Testis (tissue), 2 donors: Measurements from ENCODE around the gene GJA3.

Experiments
- POLR2A ChIP-seq: fragments of 450-650 bp; IDR thresholded peaks from one replicate; pipeline ENCODE4 v1.6.1; 2017; ENCODE audit warnings: antibody characterized with exemption, mild to moderate bottlenecking, moderate library complexity
- TF ChIP-seq, protein P1 (sequence below), 3 experiments: fragments of 450-650 bp in 2 of 3; fragments of 200-600 bp in 1 of 3; sonication (generic) in 1 of 3; IDR thresholded peaks; one replicate each; pipeline ENCODE4 v1.5.1; 2016 to 2019; ENCODE audit warnings: antibody characterized with exemption in 3 of 3, mild to moderate bottlenecking in 2 of 3, moderate library complexity in 1 of 3

DNA sequence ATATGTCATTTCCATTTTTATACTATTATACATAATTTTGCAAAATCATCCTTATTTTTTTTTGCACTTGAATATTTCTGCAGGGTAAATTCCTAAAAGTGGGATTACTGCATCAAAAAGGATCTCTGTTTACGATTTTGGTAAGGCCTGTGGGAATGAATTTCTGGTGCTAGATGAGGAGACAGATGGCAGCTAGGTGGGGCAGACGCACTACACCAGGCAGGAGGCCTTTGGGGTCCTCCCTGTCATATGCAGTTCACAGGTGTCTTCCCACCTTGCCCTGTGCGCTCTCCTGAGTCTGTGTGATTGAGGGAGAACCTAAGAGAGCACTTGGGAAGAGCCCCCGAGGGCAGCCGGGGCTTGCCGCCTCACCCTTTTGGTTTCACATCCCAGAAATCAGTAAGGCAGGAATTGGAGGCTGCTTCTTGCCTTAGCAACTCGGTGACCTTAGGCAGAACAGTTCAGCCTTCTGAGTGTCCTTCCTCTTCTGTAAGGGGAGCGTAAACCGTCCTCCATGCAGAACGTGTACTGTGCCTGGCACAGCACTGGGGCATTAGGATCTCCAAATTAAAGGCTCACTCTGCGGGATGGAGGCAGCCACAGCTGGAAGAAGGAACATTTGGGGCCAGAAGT is 45.3 kb upstream of the GJA3 start:
- TF ChIP-seq, protein P1, sequence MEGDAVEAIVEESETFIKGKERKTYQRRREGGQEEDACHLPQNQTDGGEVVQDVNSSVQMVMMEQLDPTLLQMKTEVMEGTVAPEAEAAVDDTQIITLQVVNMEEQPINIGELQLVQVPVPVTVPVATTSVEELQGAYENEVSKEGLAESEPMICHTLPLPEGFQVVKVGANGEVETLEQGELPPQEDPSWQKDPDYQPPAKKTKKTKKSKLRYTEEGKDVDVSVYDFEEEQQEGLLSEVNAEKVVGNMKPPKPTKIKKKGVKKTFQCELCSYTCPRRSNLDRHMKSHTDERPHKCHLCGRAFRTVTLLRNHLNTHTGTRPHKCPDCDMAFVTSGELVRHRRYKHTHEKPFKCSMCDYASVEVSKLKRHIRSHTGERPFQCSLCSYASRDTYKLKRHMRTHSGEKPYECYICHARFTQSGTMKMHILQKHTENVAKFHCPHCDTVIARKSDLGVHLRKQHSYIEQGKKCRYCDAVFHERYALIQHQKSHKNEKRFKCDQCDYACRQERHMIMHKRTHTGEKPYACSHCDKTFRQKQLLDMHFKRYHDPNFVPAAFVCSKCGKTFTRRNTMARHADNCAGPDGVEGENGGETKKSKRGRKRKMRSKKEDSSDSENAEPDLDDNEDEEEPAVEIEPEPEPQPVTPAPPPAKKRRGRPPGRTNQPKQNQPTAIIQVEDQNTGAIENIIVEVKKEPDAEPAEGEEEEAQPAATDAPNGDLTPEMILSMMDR (IDR thresholded peaks at IDR 0.05): no peak
- no peak for TF ChIP-seq POLR2A
